Measurements from ENCODE around the gene MBP. TPM values are rescaled to one million over a fixed set of nuclear protein-coding genes. Genes with fewer than 3 reads are reported as not detected.

Gene MBP
- total RNA-seq, 1 experiment from 2014 or later: 47.4 TPM

DNA sequence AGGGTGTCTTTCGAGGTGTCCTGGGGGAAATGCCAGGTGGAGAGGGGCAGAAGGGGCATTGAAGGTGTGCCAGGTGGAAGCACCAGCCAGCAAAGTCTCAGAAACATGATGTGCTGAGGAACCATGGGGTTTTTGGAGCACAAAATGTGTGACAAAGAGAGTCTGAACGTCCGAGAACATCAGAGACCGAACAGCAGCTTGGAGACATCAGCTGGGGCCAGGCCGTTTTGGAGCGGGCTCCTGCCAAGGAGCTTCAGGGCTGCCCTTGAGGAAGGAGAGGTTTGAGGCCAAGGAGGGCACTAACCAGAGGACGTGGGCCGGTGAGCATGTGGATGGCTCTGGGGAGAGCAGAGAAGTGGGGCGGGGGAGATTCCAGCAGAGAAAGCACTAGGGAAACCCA is 5.3 kb upstream of the MBP start:
- Histone ChIP-seq H3K4me2 (ENCODE audit: low read length) (no peak overlapping the region), H3K9ac (ENCODE audit: low read length) (no peak overlapping the region), H3K9me2 (replicated peaks; ENCODE audit: low read length) (no peaks in the 10 kb centered on the region), H3K27ac (ENCODE audit: low read length) (no peak overlapping the region), H3F3A (ENCODE audit: low read length, unreplicated experiment) (no peaks in the 10 kb centered on the region), H3K9me3 (ENCODE audit: low read length) (no peaks in the 10 kb centered on the region), H3K27me3 (ENCODE audit: low read length) (no peaks in the 10 kb centered on the region), H3K79me2 (ENCODE audit: low read length) (no peaks in the 10 kb centered on the region), H3K4me1 (ENCODE audit: insufficient read depth, low read length) (peaks cover 10% of the 10 kb centered on the region), H4K20me1 (ENCODE audit: low read length) (no peaks in the 10 kb centered on the region), H2AFZ (ENCODE audit: low read length) (no peak overlapping the region), H3K4me3 (ENCODE audit: low read length) (no peak overlapping the region), H3K36me3 (ENCODE audit: low read depth, low read length) (no peaks in the 10 kb centered on the region)
- ATAC-seq: no peak
- intact Hi-C loops (cut with micrococcal nuclease): no loop called here
- POLR2A ChIA-PET (ENCODE audit: unreplicated experiment): no interaction called here
- BruUV-seq (replicated peaks): no TSS peak
- no peak for DNase-seq
- TF ChIP-seq, protein P1, sequence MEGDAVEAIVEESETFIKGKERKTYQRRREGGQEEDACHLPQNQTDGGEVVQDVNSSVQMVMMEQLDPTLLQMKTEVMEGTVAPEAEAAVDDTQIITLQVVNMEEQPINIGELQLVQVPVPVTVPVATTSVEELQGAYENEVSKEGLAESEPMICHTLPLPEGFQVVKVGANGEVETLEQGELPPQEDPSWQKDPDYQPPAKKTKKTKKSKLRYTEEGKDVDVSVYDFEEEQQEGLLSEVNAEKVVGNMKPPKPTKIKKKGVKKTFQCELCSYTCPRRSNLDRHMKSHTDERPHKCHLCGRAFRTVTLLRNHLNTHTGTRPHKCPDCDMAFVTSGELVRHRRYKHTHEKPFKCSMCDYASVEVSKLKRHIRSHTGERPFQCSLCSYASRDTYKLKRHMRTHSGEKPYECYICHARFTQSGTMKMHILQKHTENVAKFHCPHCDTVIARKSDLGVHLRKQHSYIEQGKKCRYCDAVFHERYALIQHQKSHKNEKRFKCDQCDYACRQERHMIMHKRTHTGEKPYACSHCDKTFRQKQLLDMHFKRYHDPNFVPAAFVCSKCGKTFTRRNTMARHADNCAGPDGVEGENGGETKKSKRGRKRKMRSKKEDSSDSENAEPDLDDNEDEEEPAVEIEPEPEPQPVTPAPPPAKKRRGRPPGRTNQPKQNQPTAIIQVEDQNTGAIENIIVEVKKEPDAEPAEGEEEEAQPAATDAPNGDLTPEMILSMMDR (conservative IDR thresholded peaks at IDR 0.05; ENCODE audit: low read depth, low read length): no peak
- TF ChIP-seq EZH2 (IDR thresholded peaks at IDR 0.05; ENCODE audit: low read length, unreplicated experiment) (no peak), EZH2phosphoT487 (IDR thresholded peaks at IDR 0.05; ENCODE audit: borderline replicate concordance, low read length) (no peak)
- CTCF ChIA-PET: no interaction called here

DNA sequence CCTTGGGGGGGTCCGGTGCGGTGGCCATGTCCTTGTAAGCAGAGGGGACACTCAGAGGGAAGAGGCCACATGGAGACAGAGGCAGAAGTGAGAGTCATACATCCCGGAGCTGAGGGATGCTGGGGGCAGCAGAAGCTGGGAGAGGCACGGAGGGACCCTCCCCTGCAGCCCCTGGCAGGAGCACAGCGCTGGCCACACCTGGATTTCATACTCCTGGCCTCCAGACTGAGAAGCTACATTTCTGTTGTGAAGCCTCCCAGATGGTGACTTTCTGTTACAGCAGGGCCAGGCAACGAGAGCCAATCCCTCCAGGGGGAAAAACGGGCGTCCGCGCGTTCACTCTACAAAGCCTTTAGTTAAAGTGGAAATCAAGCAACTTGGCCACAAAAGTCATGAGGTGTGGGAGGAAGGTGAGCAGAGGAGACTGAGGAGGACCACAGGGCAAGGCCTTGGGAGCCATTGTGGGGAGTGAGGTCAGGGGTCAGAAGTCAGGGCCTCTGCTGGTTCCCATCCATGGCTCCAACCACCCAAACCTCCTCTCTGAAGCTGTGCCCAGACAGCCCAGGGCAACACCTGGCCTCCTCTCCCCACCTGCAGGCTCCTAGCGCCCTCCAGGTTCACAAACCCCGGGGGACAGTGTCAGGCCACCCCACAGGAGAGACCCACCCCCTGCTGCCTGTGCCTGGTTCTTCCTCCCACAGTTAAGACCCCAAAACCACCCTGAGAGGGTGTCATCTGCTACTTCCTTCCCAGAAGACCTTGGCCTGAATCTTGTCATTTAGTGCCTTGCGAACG is 4.5 kb upstream of the MBP start:
- Histone ChIP-seq H3K36me3 (ENCODE audit: low read depth, low read length) (no peaks in the 10 kb centered on the region), H3K79me2 (ENCODE audit: low read length) (peaks cover 5% of the 10 kb centered on the region), H3K4me1 (ENCODE audit: insufficient read depth, low read length) (peaks cover 10% of the 10 kb centered on the region), H2AFZ (ENCODE audit: low read length) (no peak overlapping the region), H3K9me2 (replicated peaks; ENCODE audit: low read length) (no peaks in the 10 kb centered on the region), H3K9me3 (ENCODE audit: low read length) (no peaks in the 10 kb centered on the region), H3K27me3 (ENCODE audit: low read length) (no peaks in the 10 kb centered on the region), H3K4me3 (ENCODE audit: low read length) (no peak overlapping the region), H3F3A (ENCODE audit: low read length, unreplicated experiment) (no peaks in the 10 kb centered on the region), H3K4me2 (ENCODE audit: low read length) (no peak overlapping the region), H3K9ac (ENCODE audit: low read length) (no peak overlapping the region), H3K27ac (ENCODE audit: low read length) (no peak overlapping the region), H4K20me1 (ENCODE audit: low read length) (no peaks in the 10 kb centered on the region)
- DNase-seq (no peak), ATAC-seq (no peak)
- TF ChIP-seq EZH2phosphoT487 (IDR thresholded peaks at IDR 0.05; ENCODE audit: borderline replicate concordance, low read length) (no peak), EZH2 (IDR thresholded peaks at IDR 0.05; ENCODE audit: low read length, unreplicated experiment) (no peak)
- TF ChIP-seq, protein P1 (conservative IDR thresholded peaks at IDR 0.05; ENCODE audit: low read depth, low read length): no peak
- intact Hi-C loops (cut with micrococcal nuclease): no loop called here
- ChIA-PET POLR2A (ENCODE audit: unreplicated experiment) (no interaction called here), CTCF (no interaction called here)
- no TSS peak for BruUV-seq (replicated peaks)

DNA sequence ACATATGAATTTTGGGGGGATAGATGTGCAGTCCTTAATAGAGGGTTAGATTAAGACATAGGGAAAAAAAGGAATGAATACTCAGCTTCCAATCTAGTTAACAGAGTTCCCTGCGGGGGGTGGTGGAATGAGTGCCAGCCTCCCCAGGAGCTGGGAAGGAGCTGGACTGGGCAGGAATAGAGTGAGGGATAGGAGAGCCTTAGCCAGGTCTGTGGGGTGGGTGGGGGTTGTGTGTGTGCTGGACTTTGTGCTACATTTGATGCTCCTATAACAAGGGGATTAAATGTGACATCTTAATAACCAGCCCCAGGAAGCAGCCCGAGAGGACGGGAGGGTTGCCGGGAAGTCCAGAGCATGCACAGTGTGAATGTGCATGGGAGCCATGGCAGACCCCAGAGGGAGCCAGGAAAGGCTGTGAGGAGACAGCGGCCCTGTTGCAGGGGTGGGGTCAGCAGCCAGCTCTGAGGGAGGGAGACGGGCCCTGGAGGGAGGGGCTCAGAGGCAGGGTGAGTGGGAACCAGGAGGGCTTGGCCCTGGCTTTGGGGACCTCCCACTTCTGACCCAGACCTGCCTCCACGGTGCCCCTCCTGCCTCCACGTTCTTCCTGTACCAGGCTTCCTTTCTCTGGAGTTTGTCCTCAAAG is 3.6 kb upstream of the MBP start:
- intact Hi-C loops (cut with micrococcal nuclease): no loop called here
- Histone ChIP-seq H3K4me3 (ENCODE audit: low read length) (no peak overlapping the region), H3K4me2 (ENCODE audit: low read length) (no peak overlapping the region), H3K4me1 (ENCODE audit: insufficient read depth, low read length) (peaks cover 10% of the 10 kb centered on the region), H3F3A (ENCODE audit: low read length, unreplicated experiment) (no peaks in the 10 kb centered on the region), H3K9ac (ENCODE audit: low read length) (no peak overlapping the region), H3K27me3 (ENCODE audit: low read length) (no peaks in the 10 kb centered on the region), H3K36me3 (ENCODE audit: low read depth, low read length) (no peaks in the 10 kb centered on the region), H3K9me3 (ENCODE audit: low read length) (no peaks in the 10 kb centered on the region), H3K79me2 (ENCODE audit: low read length) (peaks cover 13% of the 10 kb centered on the region), H4K20me1 (ENCODE audit: low read length) (peaks cover 4% of the 10 kb centered on the region; the same call in 1 of the 2 replicates), H2AFZ (ENCODE audit: low read length) (no peak overlapping the region), H3K9me2 (replicated peaks; ENCODE audit: low read length) (no peaks in the 10 kb centered on the region), H3K27ac (ENCODE audit: low read length) (no peak overlapping the region)
- TF ChIP-seq, protein P1 (conservative IDR thresholded peaks at IDR 0.05; ENCODE audit: low read depth, low read length): no peak
- no peak for TF ChIP-seq EZH2 (IDR thresholded peaks at IDR 0.05; ENCODE audit: low read length, unreplicated experiment)
- no peak for TF ChIP-seq EZH2phosphoT487 (IDR thresholded peaks at IDR 0.05; ENCODE audit: borderline replicate concordance, low read length)
- CTCF ChIA-PET: no interaction called here
- no TSS peak for BruUV-seq (replicated peaks)
- ATAC-seq (no peak), DNase-seq (no peak)
- POLR2A ChIA-PET (ENCODE audit: unreplicated experiment): no interaction called here

All from PC-3 (cell line).